ENCODE measurements around the gene C3orf49. TPM values are rescaled to one million over a fixed set of nuclear protein-coding genes. Genes with fewer than 3 reads are reported as not detected.

C3orf49 gene
- total and polyA plus RNA-seq, 7 donors: not detected

GRCh38 chr3:63886858-63887257 lies 67.8 kb downstream of the C3orf49 start:
- no peaks in the 10 kb centered on the region for H3K9me3 ChIP-seq
- no peaks in the 10 kb centered on the region for H3K36me3 ChIP-seq
- peaks cover 0 to 25% (median 18%) of the 10 kb centered on the region in 4 donors for H3K4me1 ChIP-seq
- no peak for DNase-seq
- H3K27me3 ChIP-seq: no peaks in the 10 kb centered on the region
- H3K27ac ChIP-seq: no peak overlapping the region
- WGBS, 2 donors: 82 to 91% methylated on average over 3 of the region's 3 CpGs
- intact Hi-C loops (cut with DNase I): no loop called here
- H3K4me3 ChIP-seq: no peak overlapping the region
- TF ChIP-seq EP300 (IDR thresholded peaks at IDR 0.05): no peak
- no peak for TF ChIP-seq POLR2A (IDR thresholded peaks at IDR 0.05)
- TF ChIP-seq CTCF (IDR thresholded peaks at IDR 0.05): no peak
- no peak for TF ChIP-seq POLR2AphosphoS5 (IDR thresholded peaks at IDR 0.05)

GRCh38 chr3:63891518-63891917 lies 72.4 kb downstream of the C3orf49 start:
- Histone ChIP-seq H3K9me3 (no peaks in the 10 kb centered on the region), H3K4me3 (no peak overlapping the region), H3K4me1 (peaks cover 0 to 32% (median 21%) of the 10 kb centered on the region in 4 donors), H3K36me3 (no peaks in the 10 kb centered on the region), H3K27me3 (no peaks in the 10 kb centered on the region), H3K27ac (no peak overlapping the region)
- no peak for TF ChIP-seq POLR2A (IDR thresholded peaks at IDR 0.05)
- TF ChIP-seq EP300 (IDR thresholded peaks at IDR 0.05): no peak
- TF ChIP-seq CTCF (IDR thresholded peaks at IDR 0.05): no peak
- no peak for TF ChIP-seq POLR2AphosphoS5 (IDR thresholded peaks at IDR 0.05)
- intact Hi-C loops (cut with DNase I): no loop called here
- DNase-seq: no peak
- 97 to 98% methylated on average over 5 of the region's 5 CpGs for WGBS, 2 donors

- no peak overlapping the region for H3K27ac ChIP-seq
- intact Hi-C loops (cut with DNase I): no loop called here
- DNase-seq: no peak
- H3K36me3 ChIP-seq: no peaks in the 10 kb centered on the region
- H3K4me1 ChIP-seq: peaks cover 0 to 27% (median 14%) of the 10 kb centered on the region in 4 donors
- H3K9me3 ChIP-seq: no peaks in the 10 kb centered on the region
- 83 to 93% methylated on average over 1 of the region's 1 CpG for WGBS, 2 donors
- TF ChIP-seq POLR2AphosphoS5 (IDR thresholded peaks at IDR 0.05) (no peak), POLR2A (IDR thresholded peaks at IDR 0.05) (no peak), CTCF (IDR thresholded peaks at IDR 0.05) (no peak), EP300 (IDR thresholded peaks at IDR 0.05) (no peak)
- no peaks in the 10 kb centered on the region for H3K27me3 ChIP-seq
- no peak overlapping the region for H3K4me3 ChIP-seq
Observed at GRCh38 chr3:63892773-63893352, 73.8 kb downstream of the C3orf49 start.

GRCh38 chr3:63895422-63896189 lies 76.5 kb downstream of the C3orf49 start:
- TF ChIP-seq CTCF (IDR thresholded peaks at IDR 0.05): no peak
- no peak for TF ChIP-seq POLR2AphosphoS5 (IDR thresholded peaks at IDR 0.05)
- no peak for TF ChIP-seq EP300 (IDR thresholded peaks at IDR 0.05)
- TF ChIP-seq POLR2A (IDR thresholded peaks at IDR 0.05): no peak
- intact Hi-C loops (cut with DNase I): no loop called here
- Histone ChIP-seq H3K9me3 (no peaks in the 10 kb centered on the region), H3K36me3 (peaks cover 0 to 13% (median 5%) of the 10 kb centered on the region in 4 donors), H3K27me3 (no peaks in the 10 kb centered on the region), H3K4me1 (peaks cover 0 to 27% (median 11%) of the 10 kb centered on the region in 4 donors), H3K4me3 (no peak overlapping the region), H3K27ac (no peak overlapping the region)
- 83 to 86% methylated on average over 5 of the region's 5 CpGs for WGBS, 2 donors
- no peak for DNase-seq
